Mesenchymal stem cell (in vitro differentiated cells and primary cell): ENCODE data around the gene GNAO1.

Experiments used
- DNase-seq: peaks from one replicate; pipeline ENCODE4 v3.0.0-alpha.2; 2013
- H2AFZ ChIP-seq: one replicate; pipeline ENCODE4 v1.6.1; 2013; ENCODE audit warnings: low read depth, mild to moderate bottlenecking, control low read depth, inconsistent platforms, low read length, moderate library complexity
- H2AK5ac ChIP-seq: 2 replicates; pipeline ENCODE4 v1.6.1; 2013; ENCODE audit warnings: low read length, moderate library complexity, mild to moderate bottlenecking, inconsistent platforms; ENCODE audit not compliant: severe bottlenecking
- H2BK120ac ChIP-seq: one replicate; pipeline ENCODE4 v1.6.1; 2013; ENCODE audit warnings: low read depth, mild to moderate bottlenecking, inconsistent platforms, low read length, moderate library complexity
- H2BK12ac ChIP-seq, 2 experiments: one replicate each; pipeline ENCODE4 v1.6.1; 2013; ENCODE audit warnings: inconsistent platforms in 2 of 2, low read length in 2 of 2, mild to moderate bottlenecking in 2 of 2, moderate library complexity in 2 of 2, control low read depth in 1 of 2
- H2BK15ac ChIP-seq: one replicate; pipeline ENCODE4 v1.6.1; 2013; ENCODE audit warnings: mild to moderate bottlenecking, low read depth, inconsistent platforms; ENCODE audit not compliant: poor library complexity, severe bottlenecking
- H2BK5ac ChIP-seq: 2 replicates; pipeline ENCODE4 v1.6.1; 2013; ENCODE audit warnings: low read depth, mild to moderate bottlenecking, low read length, control low read depth, inconsistent platforms; ENCODE audit not compliant: poor library complexity, severe bottlenecking
- H3K14ac ChIP-seq, 2 experiments: one replicate each; pipeline ENCODE4 v1.6.1; 2013; ENCODE audit warnings: inconsistent platforms in 2 of 2, low read length in 2 of 2, control low read depth in 1 of 2, mild to moderate bottlenecking in 1 of 2, moderate library complexity in 1 of 2
- H3K18ac ChIP-seq, 2 experiments: one replicate each; pipeline ENCODE4 v1.6.1; 2013; ENCODE audit warnings: inconsistent platforms in 2 of 2, low read length in 2 of 2, control low read depth in 1 of 2, low read depth in 1 of 2, mild to moderate bottlenecking in 1 of 2
- H3K23ac ChIP-seq, 2 experiments: one replicate each; pipeline ENCODE4 v1.6.1; 2013; ENCODE audit warnings: inconsistent platforms in 2 of 2, low read length in 2 of 2, mild to moderate bottlenecking in 2 of 2, moderate library complexity in 2 of 2, control low read depth in 1 of 2
- H3K27ac ChIP-seq: 2 replicates; pipeline ENCODE4 v1.5.1; 2013; ENCODE audit warnings: mild to moderate bottlenecking, moderate library complexity, low read length, control low read depth, inconsistent platforms; ENCODE audit not compliant: poor library complexity, severe bottlenecking
- H3K27me3 ChIP-seq, 2 experiments: 2 replicates each; pipeline versions ENCODE4 v1.6.1 to v1.7.0; 2013; ENCODE audit warnings: low read length in 2 of 2, mild to moderate bottlenecking in 2 of 2, moderate library complexity in 2 of 2, control low read depth in 1 of 2, inconsistent platforms in 1 of 2; ENCODE audit not compliant: control insufficient read depth in 1 of 2, insufficient read depth in 1 of 2
- H3K36me3 ChIP-seq, 2 experiments: 2 replicates each; pipeline versions ENCODE4 v1.6.1 to v1.7.0; 2013; ENCODE audit warnings: low read length in 2 of 2, control low read depth in 1 of 2, inconsistent platforms in 1 of 2, low read depth in 1 of 2, mild to moderate bottlenecking in 1 of 2; ENCODE audit not compliant: insufficient read depth in 2 of 2, control insufficient read depth in 1 of 2
- H3K4ac ChIP-seq, 2 experiments: one replicate each; pipeline ENCODE4 v1.6.1; 2013; ENCODE audit warnings: inconsistent platforms in 2 of 2, low read length in 2 of 2, mild to moderate bottlenecking in 2 of 2, moderate library complexity in 2 of 2, control low read depth in 1 of 2, low read depth in 1 of 2
- H3K4me1 ChIP-seq: 2 replicates; pipeline ENCODE4 v1.6.1; 2013; ENCODE audit warnings: low read depth, low read length, control low read depth; ENCODE audit not compliant: control insufficient read depth, insufficient read depth
- H3K4me2 ChIP-seq: 2 replicates; pipeline ENCODE4 v1.6.1; 2013; ENCODE audit warnings: low read length, mild to moderate bottlenecking, inconsistent platforms; ENCODE audit not compliant: poor library complexity, severe bottlenecking
- H3K4me3 ChIP-seq, 2 experiments: 2 replicates each; pipeline versions ENCODE4 v1.5.1 to v1.7.0; 2013; ENCODE audit warnings: low read length in 2 of 2, mild to moderate bottlenecking in 2 of 2, control low read depth in 1 of 2, low read depth in 1 of 2; ENCODE audit not compliant: insufficient read depth in 1 of 2
- H3K79me1 ChIP-seq: replicated peaks from 2 replicates; pipeline ENCODE4 v1.6.1; 2013; ENCODE audit warnings: mild to moderate bottlenecking, control low read depth, low read length, inconsistent platforms; ENCODE audit not compliant: poor library complexity, severe bottlenecking
- H3K9ac ChIP-seq: 2 replicates; pipeline ENCODE4 v1.7.0; 2013; ENCODE audit warnings: mild to moderate bottlenecking, low read length, moderate library complexity
- H3K9me3 ChIP-seq: 2 replicates; pipeline ENCODE4 v1.7.0; 2013; ENCODE audit warnings: mild to moderate bottlenecking, low read length; ENCODE audit not compliant: control insufficient read depth
- H4K8ac ChIP-seq: one replicate; pipeline ENCODE4 v1.6.1; 2013; ENCODE audit warnings: inconsistent platforms, mild to moderate bottlenecking, low read length, moderate library complexity
- H4K91ac ChIP-seq: one replicate; pipeline ENCODE4 v1.6.1; 2013; ENCODE audit warnings: mild to moderate bottlenecking, low read length, inconsistent platforms
- WGBS: methylation state at CpG from one replicate; pipeline ENCODE4 v1.1.7; 2013; ENCODE audit warnings: mixed read lengths; 5-methylcytosine and 5-hydroxymethylcytosine counted together

GNAO1 gene

GRCh38 chr16:56267888-56268287, 76.6 kb downstream of the GNAO1 start:
- no peak overlapping the region for H3K4me3 ChIP-seq
- no peaks in the 10 kb centered on the region for H3K79me1 ChIP-seq
- H3K14ac ChIP-seq = no peak overlapping the region
- H3K9me3 ChIP-seq = no peaks in the 10 kb centered on the region
- no peak overlapping the region for H3K23ac ChIP-seq
- H3K4me2 ChIP-seq = no peak overlapping the region
- no peak overlapping the region for H3K9ac ChIP-seq
- no peak overlapping the region for H2BK120ac ChIP-seq
- no peak overlapping the region for H4K91ac ChIP-seq
- WGBS = 79% methylated on average over 2 of the region's 2 CpGs
- no peak overlapping the region for H4K8ac ChIP-seq
- DNase-seq = no peak
- H3K27me3 ChIP-seq = peaks cover 2 to 5% of the 10 kb centered on the region in 2 experiments
- no peak overlapping the region for H2AFZ ChIP-seq
- H3K4ac ChIP-seq = no peak overlapping the region
- H3K36me3 ChIP-seq = no peaks in the 10 kb centered on the region
- H2BK15ac ChIP-seq = no peak overlapping the region
- no peak overlapping the region for H3K27ac ChIP-seq
- peaks cover 5% of the 10 kb centered on the region for H3K4me1 ChIP-seq
- no peak overlapping the region for H2BK12ac ChIP-seq
- H3K18ac ChIP-seq = no peak overlapping the region
- no peak overlapping the region for H2BK5ac ChIP-seq
- no peak overlapping the region for H2AK5ac ChIP-seq

- no peak overlapping the region for H2AK5ac ChIP-seq
- H3K27me3 ChIP-seq = peaks cover 0 to 4% of the 10 kb centered on the region in 2 experiments
- H4K8ac ChIP-seq = no peak overlapping the region
- H3K36me3 ChIP-seq = no peaks in the 10 kb centered on the region
- no peak overlapping the region for H2BK15ac ChIP-seq
- no peak overlapping the region for H3K23ac ChIP-seq
- no peak overlapping the region for H3K9ac ChIP-seq
- H3K27ac ChIP-seq = no peak overlapping the region
- H3K4ac ChIP-seq = no peak overlapping the region
- no peak overlapping the region for H2BK5ac ChIP-seq
- H3K4me1 ChIP-seq = peaks cover 5% of the 10 kb centered on the region
- no peak overlapping the region for H2BK12ac ChIP-seq
- no peak overlapping the region for H2BK120ac ChIP-seq
- no peak overlapping the region for H3K18ac ChIP-seq
- H2AFZ ChIP-seq = no peak overlapping the region
- H3K4me2 ChIP-seq = no peak overlapping the region
- peak overlapping the region in 1 of 2 experiments; percentile 47 for H3K14ac ChIP-seq
- no peaks in the 10 kb centered on the region for H3K9me3 ChIP-seq
- no peak overlapping the region for H3K4me3 ChIP-seq
- WGBS = 90% methylated on average over 8 of the region's 8 CpGs
- no peak overlapping the region for H4K91ac ChIP-seq
- DNase-seq = no peak
- no peaks in the 10 kb centered on the region for H3K79me1 ChIP-seq
Measured at GRCh38 chr16:56268799-56269198, 77.5 kb downstream of the GNAO1 start.

- no peak overlapping the region for H3K18ac ChIP-seq
- DNase-seq = no peak
- no peaks in the 10 kb centered on the region for H3K79me1 ChIP-seq
- no peak overlapping the region for H2AFZ ChIP-seq
- H3K9me3 ChIP-seq = peaks cover under 1% of the 10 kb centered on the region
- no peak overlapping the region for H4K91ac ChIP-seq
- no peak overlapping the region for H3K4me2 ChIP-seq
- H3K4me1 ChIP-seq = peaks cover 5% of the 10 kb centered on the region
- no peak overlapping the region for H2BK15ac ChIP-seq
- H2BK5ac ChIP-seq = no peak overlapping the region
- 76% methylated on average over 13 of the region's 13 CpGs for WGBS
- H3K27ac ChIP-seq = no peak overlapping the region
- no peaks in the 10 kb centered on the region for H3K36me3 ChIP-seq
- H3K23ac ChIP-seq = no peak overlapping the region
- no peak overlapping the region for H3K9ac ChIP-seq
- H4K8ac ChIP-seq = no peak overlapping the region
- no peak overlapping the region for H3K4ac ChIP-seq
- no peak overlapping the region for H2BK120ac ChIP-seq
- peaks cover 0 to 4% of the 10 kb centered on the region in 2 experiments for H3K27me3 ChIP-seq
- no peak overlapping the region for H2BK12ac ChIP-seq
- no peak overlapping the region for H3K4me3 ChIP-seq
- H3K14ac ChIP-seq = no peak overlapping the region
- no peak overlapping the region for H2AK5ac ChIP-seq
Measured at GRCh38 chr16:56269281-56269680, 78.0 kb downstream of the GNAO1 start.

GRCh38 chr16:56269811-56270684, 78.8 kb downstream of the GNAO1 start:
- H2BK12ac ChIP-seq = no peak overlapping the region
- peak overlapping the region; percentile 9 for H4K91ac ChIP-seq
- H3K36me3 ChIP-seq = no peaks in the 10 kb centered on the region
- no peaks in the 10 kb centered on the region for H3K79me1 ChIP-seq
- H3K23ac ChIP-seq = no peak overlapping the region
- no peak overlapping the region for H3K4ac ChIP-seq
- H3K4me3 ChIP-seq = no peak overlapping the region
- peaks cover 5% of the 10 kb centered on the region for H3K4me1 ChIP-seq
- H3K9ac ChIP-seq = no peak overlapping the region
- peaks cover 0 to 4% of the 10 kb centered on the region in 2 experiments for H3K27me3 ChIP-seq
- H2BK5ac ChIP-seq = no peak overlapping the region
- no peak overlapping the region for H3K14ac ChIP-seq
- no peak overlapping the region for H2BK120ac ChIP-seq
- DNase-seq = peak; percentile 76
- H3K9me3 ChIP-seq = peaks cover 3% of the 10 kb centered on the region
- H2BK15ac ChIP-seq = no peak overlapping the region
- no peak overlapping the region for H2AFZ ChIP-seq
- no peak overlapping the region for H3K4me2 ChIP-seq
- H3K18ac ChIP-seq = no peak overlapping the region
- H3K27ac ChIP-seq = no peak overlapping the region
- 72% methylated on average over 7 of the region's 7 CpGs for WGBS
- H2AK5ac ChIP-seq = no peak overlapping the region
- H4K8ac ChIP-seq = no peak overlapping the region
